HepG2 (cell line): ENCODE data around the gene TPRN. TPM values are rescaled to one million over a fixed set of nuclear protein-coding genes. Genes with fewer than 3 reads are reported as not detected.

Experiments used
- EZH2 ChIP-seq: conservative IDR thresholded peaks from 2 replicates; pipeline ENCODE4 v1.6.1; 2012; ENCODE audit warnings: mild to moderate bottlenecking, low read depth, low read length, moderate library complexity
- FOSL1 ChIP-seq: sonication (generic); formaldehyde crosslinking; IDR thresholded peaks from 2 replicates; pipeline ENCODE4 v1.9.0; 2021; ENCODE audit warnings: missing genetic modification reagents, borderline replicate concordance
- HIC2 ChIP-seq: sonication (generic); formaldehyde crosslinking; IDR thresholded peaks from 2 replicates; pipeline ENCODE4 v1.9.0; 2022; ENCODE audit warnings: low read depth, missing genetic modification reagents
- ISX ChIP-seq: sonication (generic); formaldehyde crosslinking; conservative IDR thresholded peaks from 2 replicates; pipeline ENCODE4 v1.5.0; 2020; ENCODE audit warnings: missing genetic modification reagents
- KAT8 ChIP-seq: IDR thresholded peaks from 2 replicates; pipeline ENCODE4 v1.6.1; 2016; ENCODE audit warnings: missing genetic modification reagents, missing compliant biosample characterization
- PRDM10 ChIP-seq: sonication (generic); formaldehyde crosslinking; IDR thresholded peaks from 2 replicates; pipeline ENCODE4 v1.4.0; 2020; ENCODE audit warnings: low read depth, missing genetic modification reagents
- RFXANK ChIP-seq: IDR thresholded peaks from 2 replicates; pipeline ENCODE4 v1.6.1; 2016
- TSC22D2 ChIP-seq: sonication (generic); formaldehyde crosslinking; IDR thresholded peaks from 2 replicates; pipeline ENCODE4 v1.5.1; 2020; ENCODE audit warnings: missing genetic modification reagents, mild to moderate bottlenecking, borderline replicate concordance
- ZNF609 ChIP-seq: sonication (generic); formaldehyde crosslinking; IDR thresholded peaks from 2 replicates; pipeline ENCODE4 v1.4.0; 2020; ENCODE audit warnings: mild to moderate bottlenecking, missing genetic modification reagents, borderline replicate concordance
- ZNF619 ChIP-seq: sonication (generic); formaldehyde crosslinking; IDR thresholded peaks from 2 replicates; pipeline ENCODE4 v1.4.0; 2020; ENCODE audit warnings: mild to moderate bottlenecking, missing genetic modification reagents
- ZNF672 ChIP-seq: sonication (generic); formaldehyde crosslinking; IDR thresholded peaks from 2 replicates; pipeline ENCODE4 v1.8.1; 2022; ENCODE audit warnings: missing genetic modification reagents
- ZNF724P ChIP-seq: sonication (generic); formaldehyde crosslinking; IDR thresholded peaks from 2 replicates; pipeline ENCODE4 v1.8.0; 2022; ENCODE audit warnings: missing genetic modification reagents, borderline replicate concordance
- ZSCAN21 ChIP-seq: sonication (generic); formaldehyde crosslinking; IDR thresholded peaks from 2 replicates; pipeline ENCODE4 v1.8.0; 2022; ENCODE audit warnings: mild to moderate bottlenecking, missing genetic modification reagents, moderate library complexity, borderline replicate concordance
- ZSCAN29 ChIP-seq: sonication (generic); formaldehyde crosslinking; conservative IDR thresholded peaks from 2 replicates; pipeline ENCODE4 v1.4.0; 2020; ENCODE audit warnings: mild to moderate bottlenecking, missing genetic modification reagents
- ZXDC ChIP-seq: sonication (generic); formaldehyde crosslinking; IDR thresholded peaks from 2 replicates; pipeline ENCODE4 v1.5.0; 2020; ENCODE audit warnings: mild to moderate bottlenecking, missing genetic modification reagents
- polyA plus RNA-seq, 8 experiments: library from polyadenylated mRNA; depleted of rRNA in 3 of 8; stranded (reverse) in 7 of 8; unstranded in 1 of 8; fragments of >200 nt; fragmentation: Illumina TruSeq in 4 of 8; extraction: Trizol in 4 of 8; gene quantifications; 2 replicates each; pipeline versions ENCODE4 v1.2.1 to v1.2.3, GENCODE V29; 2011 to 2016; ENCODE audit warnings: low read depth in 4 of 8, missing spikeins in 1 of 8, mixed read lengths in 1 of 8; ENCODE audit not compliant: insufficient read depth in 1 of 8
- total RNA-seq, 5 experiments: library from RNA; depleted of rRNA; stranded (reverse); fragments of >200 nt; fragmentation: Illumina TruSeq; extraction: Trizol; gene quantifications; 2 replicates each; pipeline ENCODE4 v1.2.3, GENCODE V29; 2016; ENCODE audit warnings: low read depth in 1 of 5

The TPRN gene
- total and polyA plus RNA-seq, 2 of the 13 experiments (the other 11 are each of a cell fraction or from before 2014, with no cell fraction given) = 10.1 to 19.2 TPM

- TF ChIP-seq TSC22D2 (CRISPR knock-in tag) (no peak), ZXDC (CRISPR knock-in tag) (peak; percentile 44; the same call in 1 of the 2 replicates), ZNF619 (no peak), HIC2 (CRISPR knock-in tag) (no peak), ZSCAN21 (CRISPR knock-in tag) (peak; percentile 18; the same call in 1 of the 2 replicates), ZSCAN29 (CRISPR knock-in tag) (no peak), RFXANK (CRISPR knock-in tag) (no peak), ZNF724P (CRISPR knock-in tag) (no peak), FOSL1 (CRISPR knock-in tag) (no peak), PRDM10 (CRISPR knock-in tag) (no peak), ISX (no peak), ZNF609 (no peak), EZH2 (0 out of 2 replicates have a peak, but pooled peaks have one; percentile 77), ZNF672 (CRISPR knock-in tag) (no peak), KAT8 (no peak)
Measured at GRCh38 chr9:137168904-137169856, 31.4 kb downstream of the TPRN start (continued).
